Heart left ventricle (tissue), 16 donors: ENCODE data around the gene BMP5. TPM values are rescaled to one million over a fixed set of nuclear protein-coding genes. Genes with fewer than 3 reads are reported as not detected.

ENCODE experiments used
- ATAC-seq, 4 donors: fragments of 200-7000 bp; cut with Tn5 transposase; one replicate each; pipeline ENCODE4 v1.9.1; 2020 to 2022; ENCODE audit warnings: moderate library complexity in 4 of 4, mild to moderate bottlenecking in 3 of 4, moderate number of reproducible peaks in 1 of 4
- DNase-seq, 5 donors: peaks; one replicate each; pipeline ENCODE4 v3.0.0-alpha.2; 2020
- H3K27ac ChIP-seq, 12 donors: fragments of 200-600 bp; sonication (generic) in 4 of 12; one replicate each; pipeline versions ENCODE4 v1.5.0 to v1.8.0; 2016 to 2022; ENCODE audit warnings: mild to moderate bottlenecking in 2 of 12
- H3K27me3 ChIP-seq, 9 donors: fragments of 200-600 bp; sonication (generic) in 2 of 9; one replicate each; pipeline versions ENCODE4 v1.5.1 to v1.8.0; 2016 to 2022; ENCODE audit warnings: mild to moderate bottlenecking in 3 of 9
- H3K36me3 ChIP-seq, 9 donors: fragments of 200-600 bp; sonication (generic) in 2 of 9; one replicate each; pipeline versions ENCODE4 v1.5.0 to v1.8.0; 2018 to 2022; ENCODE audit warnings: mild to moderate bottlenecking in 2 of 9
- H3K4me1 ChIP-seq, 12 donors: fragments of 200-600 bp; sonication (generic) in 4 of 12; one replicate each; pipeline versions ENCODE4 v1.5.0 to v1.8.0; 2016 to 2022; ENCODE audit warnings: mild to moderate bottlenecking in 3 of 12
- H3K4me3 ChIP-seq, 12 donors: fragments of 200-600 bp; sonication (generic) in 4 of 12; one replicate each; pipeline versions ENCODE4 v1.5.0 to v1.8.0; 2017 to 2022; ENCODE audit warnings: mild to moderate bottlenecking in 9 of 12, moderate library complexity in 4 of 12
- H3K9me3 ChIP-seq, 12 donors: fragments of 200-600 bp; sonication (generic) in 4 of 12; one replicate each; pipeline versions ENCODE4 v1.5.0 to v1.8.0; 2016 to 2022; ENCODE audit warnings: mild to moderate bottlenecking in 1 of 12
- CTCF ChIP-seq, 12 donors: fragments of 200-600 bp; sonication (generic) in 4 of 12; IDR thresholded peaks; one replicate each; pipeline versions ENCODE4 v1.5.0 to v1.8.0; 2018 to 2022; ENCODE audit warnings: antibody characterized with exemption in 12 of 12, mild to moderate bottlenecking in 5 of 12
- POLR2A ChIP-seq, 2 donors: fragments of 450-650 bp; IDR thresholded peaks; one replicate each; pipeline ENCODE4 v1.6.1; 2017; ENCODE audit warnings: antibody characterized with exemption in 2 of 2, mild to moderate bottlenecking in 2 of 2, moderate library complexity in 2 of 2
- WGBS, 4 donors: extraction: QIAGEN DNeasy Blood & Tissue Kit in 2 of 4; methylation state at CpG; one replicate each; pipeline versions ENCODE4 v1.1.5 to v1.1.7; 2013 to 2018; 5-methylcytosine and 5-hydroxymethylcytosine counted together
- intact Hi-C, 10 donors: fragments of 100-400 bp; cut with DNase I; formaldehyde crosslinking; loops; one replicate each; pipeline versions ENCODE4 v1.11.1 to v1.14.2; 2022
- polyA plus RNA-seq, 2 donors: library from polyadenylated mRNA; stranded (reverse); fragments of 200-250 nt; gene quantifications; one replicate each; pipeline ENCODE4 v1.2.3, GENCODE V29; 2013
- total RNA-seq, 9 donors: library from RNA; depleted of rRNA in 2 of 9; stranded (reverse); fragments of >200 nt in 2 of 9; fragmentation: NEBNext Ultra II Directional in 3 of 9; extraction: Animal tissue kit (Norgen Biotek cat#: 25700) in 3 of 9; gene quantifications; one replicate each; pipeline versions ENCODE4 v1.1.0 to v1.2.4, GENCODE V29; 2016 to 2023
- donor health status: ischemic (EF 13 %, LVEDD 7.1; RV severe dilation, severe dysfunction).
- donor health status: healthy with polysubstance abuse.
- donor health status: DM: no; HTN: yes; CAD: no.
- donor health status: DM: no; HTN: no; CAD: no.
- donor health status: ischemic (EF 25% LVEDD 6.9; RV normal size, moderate dysfunction).
- donor health status: ischemic (EF 25% LVEDD 5.7; RV mildly dilated, moderate dysfunction).
- donor health status: healthy.
- donor health status: DM: yes; HTN: yes; CAD: no.
- donor health status: ischemic (EF 35%, LVEDD 5.7; RV mildly dilated, moderate dysfunction).
- donor health status: nonischemic (EF 11% LVEDD 7.7; RV severe dilation, severe dysfunction).
- donor health status: DM: yes; HTN: yes; CAD: no.
- donor health status: PGD.
- donor health status: ischemic (EF 29% LVEDD 5.4; RV normal size, mild dysfunction).
- donor health status: nonischemic (EF 23%, LVEDD 6.1; RV moderate dilation, normal function).

Gene BMP5
- total and polyA plus RNA-seq, 11 donors, result 0.86 to 5.8 (median 2.2) TPM

GRCh38 chr6:55713436-55713835 is 162.0 kb downstream of the BMP5 start:
- H3K9me3 ChIP-seq, result peaks cover 0 to 6% (median 0%) of the 10 kb centered on the region in 12 donors
- DNase-seq, result no peak
- peak in 1 of 4 donors; percentile 84 for ATAC-seq
- no peak overlapping the region for H3K27ac ChIP-seq
- no peaks in the 10 kb centered on the region for H3K27me3 ChIP-seq
- H3K36me3 ChIP-seq, result no peaks in the 10 kb centered on the region
- intact Hi-C loops, result no loop called here
- WGBS, 4 donors, result 32 to 50% (median 36%) methylated on average over 3 of the region's 3 CpGs
- H3K4me1 ChIP-seq, result no peaks in the 10 kb centered on the region
- no peak overlapping the region for H3K4me3 ChIP-seq
- TF ChIP-seq POLR2A (IDR thresholded peaks at IDR 0.05) (no peak), CTCF (IDR thresholded peaks at IDR 0.05) (no peak)

GRCh38 chr6:55708711-55709110 is 166.7 kb downstream of the BMP5 start:
- Histone ChIP-seq H3K27me3 (no peaks in the 10 kb centered on the region), H3K4me1 (no peaks in the 10 kb centered on the region), H3K9me3 (peaks cover 0 to 15% (median 0%) of the 10 kb centered on the region in 12 donors), H3K36me3 (no peaks in the 10 kb centered on the region), H3K4me3 (no peak overlapping the region), H3K27ac (no peak overlapping the region)
- 90 to 95% (median 93%) methylated on average over 1 of the region's 1 CpG for WGBS, 4 donors
- ATAC-seq, result no peak
- intact Hi-C loops, result no loop called here
- DNase-seq, result no peak
- TF ChIP-seq POLR2A (IDR thresholded peaks at IDR 0.05) (no peak), CTCF (IDR thresholded peaks at IDR 0.05) (no peak)

- H3K27ac ChIP-seq, result no peak overlapping the region
- H3K9me3 ChIP-seq, result peaks cover 0 to 16% (median 0%) of the 10 kb centered on the region in 12 donors
- H3K27me3 ChIP-seq, result no peaks in the 10 kb centered on the region
- WGBS, 4 donors, result 60 to 71% (median 64%) methylated on average over 2 of the region's 2 CpGs
- no peaks in the 10 kb centered on the region for H3K36me3 ChIP-seq
- no peak for DNase-seq
- H3K4me1 ChIP-seq, result no peaks in the 10 kb centered on the region
- ATAC-seq, result no peak
- TF ChIP-seq CTCF (IDR thresholded peaks at IDR 0.05) (no peak), POLR2A (IDR thresholded peaks at IDR 0.05) (no peak)
- intact Hi-C loops, result no loop called here
- no peak overlapping the region for H3K4me3 ChIP-seq
Measured at GRCh38 chr6:55705451-55706440, 169.6 kb downstream of the BMP5 start.

GRCh38 chr6:55704421-55704820 is 171.0 kb downstream of the BMP5 start:
- ATAC-seq (no peak), DNase-seq (no peak)
- Histone ChIP-seq H3K4me1 (no peaks in the 10 kb centered on the region), H3K36me3 (no peaks in the 10 kb centered on the region), H3K4me3 (no peak overlapping the region), H3K27me3 (no peaks in the 10 kb centered on the region), H3K9me3 (peaks cover 0 to 16% (median 0%) of the 10 kb centered on the region in 12 donors), H3K27ac (no peak overlapping the region)
- WGBS, 4 donors, result 55 to 68% (median 65%) methylated on average over 1 of the region's 1 CpG
- intact Hi-C loops, result no loop called here
- TF ChIP-seq CTCF (IDR thresholded peaks at IDR 0.05) (no peak), POLR2A (IDR thresholded peaks at IDR 0.05) (no peak)
